HG02870 (cell line): Measurements from ENCODE around the gene ZFPL1.

ENCODE experiments used
- ATAC-seq: cut with Tn5 transposase; IDR thresholded peaks from one replicate; pipeline ENCODE4 v1.9.1; 2021; ENCODE audit warnings: mild to moderate bottlenecking, moderate library complexity; ENCODE audit not compliant: unreplicated experiment

Gene ZFPL1

DNA sequence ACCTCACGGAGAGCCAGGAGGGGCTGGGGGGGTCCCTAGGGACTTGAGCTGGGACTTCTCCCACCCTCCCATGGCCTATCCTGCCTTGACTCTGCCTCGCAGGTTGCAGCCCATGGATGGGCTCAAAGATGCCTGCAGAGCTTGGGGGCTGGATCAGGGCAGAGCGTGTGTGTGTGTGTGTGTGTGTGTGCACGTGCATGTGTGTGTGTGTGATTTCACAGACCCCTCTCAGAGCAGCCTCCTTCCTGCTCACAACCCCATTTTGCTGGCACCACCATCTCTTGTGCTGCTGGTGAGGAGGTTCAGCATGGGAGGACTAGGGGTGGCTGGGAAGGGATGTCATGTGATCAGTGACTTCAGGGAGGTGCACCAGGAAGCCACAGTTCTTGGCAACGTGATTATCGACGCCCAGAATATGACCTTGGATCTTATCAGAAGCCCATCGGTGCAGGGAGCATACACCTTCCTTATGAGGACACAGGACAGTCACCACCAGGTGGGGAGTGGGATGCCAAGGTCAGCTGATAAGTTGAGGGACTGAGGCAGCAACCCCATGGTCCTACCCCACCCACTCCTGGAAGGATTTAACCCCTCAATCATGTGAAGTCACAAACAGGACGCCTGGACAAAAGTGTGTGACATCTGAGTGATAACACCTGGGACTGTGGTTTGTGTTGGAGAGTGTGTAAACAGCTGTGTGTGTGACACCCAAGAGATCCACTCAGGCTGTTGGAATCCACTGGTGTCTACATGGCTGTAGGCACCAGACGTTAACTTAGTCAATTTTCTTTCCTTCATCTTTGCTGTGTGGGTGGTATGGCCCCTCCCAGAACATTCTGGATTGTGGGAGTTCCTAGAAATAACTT is 23.8 kb upstream of the ZFPL1 start:
- ATAC-seq = no peak

GRCh38 chr11:65060913-65061408 is 23.1 kb upstream of the ZFPL1 start:
- no peak for ATAC-seq

- ATAC-seq = no peak
These were observed 20.5 kb upstream of the ZFPL1 start for GRCh38 chr11:65063532-65063931.

DNA sequence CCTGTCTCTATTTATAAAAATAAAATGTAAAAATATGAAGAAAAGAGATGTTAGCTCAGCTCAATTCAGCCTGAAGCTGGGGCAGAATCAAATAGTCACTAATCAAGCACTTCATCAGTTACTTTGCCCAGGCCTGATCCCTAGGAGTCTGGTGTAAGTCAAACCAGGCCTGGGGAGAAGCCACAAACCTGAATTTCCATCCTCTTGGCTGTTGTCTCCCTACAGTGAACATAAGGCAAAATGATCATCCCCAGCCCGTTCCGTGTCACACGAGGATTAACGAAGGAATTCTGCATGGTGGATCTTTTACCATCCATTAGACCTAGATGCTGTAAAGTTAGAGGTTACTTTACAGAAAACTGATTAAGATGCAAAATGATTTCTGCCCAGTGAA is 19.2 kb upstream of the ZFPL1 start:
- ATAC-seq = no peak

DNA sequence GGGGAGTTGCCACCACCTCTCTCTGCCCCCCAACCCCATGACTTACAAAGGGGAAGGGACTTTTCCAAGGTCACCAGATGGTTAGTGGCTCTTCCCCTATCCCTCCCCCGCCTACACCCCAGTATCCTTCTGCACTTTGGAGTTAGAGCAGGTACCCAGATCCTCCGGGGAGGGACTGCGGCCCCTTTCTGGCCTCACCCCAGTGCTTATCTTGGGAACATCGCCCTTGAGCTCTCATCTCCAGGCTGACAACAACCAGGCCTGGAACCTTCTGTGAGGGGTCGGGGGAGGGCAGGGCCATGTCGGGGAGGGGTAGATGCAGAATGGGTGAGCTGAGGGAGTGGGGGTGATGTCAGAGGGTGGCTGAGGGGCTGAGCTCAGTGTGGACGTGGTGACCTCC is 18.2 kb upstream of the ZFPL1 start:
- no peak for ATAC-seq

GRCh38 chr11:65066315-65066714 is 17.7 kb upstream of the ZFPL1 start:
- ATAC-seq = no peak

- ATAC-seq = no peak
These were observed 17.2 kb upstream of the ZFPL1 start for GRCh38 chr11:65066805-65067291.

DNA sequence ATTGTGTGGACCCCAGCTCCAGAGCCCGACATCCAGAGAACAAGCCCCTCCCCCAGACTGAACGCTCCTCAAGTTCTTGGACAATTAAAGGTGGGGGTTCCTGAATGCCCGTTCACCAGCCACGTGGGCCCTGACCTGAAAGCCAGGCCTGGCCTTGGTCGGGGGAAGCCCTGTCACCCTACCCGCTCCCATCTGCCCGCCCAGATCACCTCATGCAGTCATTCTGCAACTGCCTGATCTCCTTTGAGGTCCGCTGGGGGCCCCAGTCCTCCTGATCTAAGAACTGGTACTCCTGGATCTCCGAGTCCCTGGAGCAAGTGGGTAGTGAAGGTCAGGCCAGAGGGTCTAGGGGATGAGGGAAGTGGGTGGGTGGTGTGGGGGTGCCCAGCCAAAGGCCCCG is 16.6 kb upstream of the ZFPL1 start:
- no peak for ATAC-seq

DNA sequence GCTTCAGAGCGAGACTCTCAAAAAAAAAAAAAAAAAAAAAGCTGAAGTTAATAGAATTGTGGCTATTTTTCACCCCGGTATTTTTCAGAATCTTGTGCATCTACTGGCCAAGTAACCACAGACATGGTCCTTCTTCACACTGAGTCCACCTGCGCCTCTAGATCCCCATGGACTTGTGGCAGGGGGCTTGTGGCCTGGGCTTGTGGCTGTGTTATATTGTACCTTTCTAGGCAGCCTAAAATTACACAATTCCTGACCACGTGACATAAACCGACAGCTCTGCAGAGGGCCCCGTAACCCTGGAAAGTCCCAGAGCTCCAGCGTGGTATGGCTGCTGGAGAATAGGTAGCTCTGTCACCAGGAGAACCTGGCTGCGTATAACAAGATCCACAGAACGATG is 14.8 kb upstream of the ZFPL1 start:
- no peak for ATAC-seq

DNA sequence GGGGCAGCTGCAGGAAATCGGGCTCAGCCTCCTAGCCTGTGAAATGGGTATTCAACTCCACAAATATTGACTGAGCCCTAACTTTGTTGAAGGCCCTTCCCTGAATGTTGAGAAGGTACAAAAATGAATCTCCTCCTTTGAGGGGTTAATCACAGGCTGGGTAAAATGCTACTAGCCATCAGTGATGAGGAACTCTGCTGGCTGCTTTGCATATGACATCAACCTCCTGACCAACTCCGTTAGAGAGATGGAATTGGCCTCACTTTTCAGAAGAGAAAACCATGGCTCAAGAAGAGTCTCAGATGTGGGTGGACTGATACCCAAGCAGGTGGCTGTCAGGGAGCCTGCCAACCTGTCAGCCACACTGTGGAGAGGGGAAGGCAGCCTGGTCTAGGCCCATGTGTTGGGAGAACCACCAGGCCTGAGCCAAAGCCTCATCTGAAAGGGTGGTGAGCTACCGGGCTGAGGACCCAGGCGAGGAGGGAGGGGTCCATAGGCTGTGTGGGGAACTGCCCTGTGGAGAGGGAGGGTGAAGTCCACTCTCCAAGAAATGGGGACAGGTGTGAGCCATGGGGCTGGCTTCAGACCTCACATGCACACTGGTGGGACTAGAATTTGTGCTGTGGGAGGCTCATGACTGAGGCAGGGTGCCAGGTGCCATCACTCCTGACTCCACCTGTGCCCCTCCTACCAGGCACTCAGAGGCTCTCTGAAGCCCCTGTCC is 12.0 kb upstream of the ZFPL1 start:
- no peak for ATAC-seq

DNA sequence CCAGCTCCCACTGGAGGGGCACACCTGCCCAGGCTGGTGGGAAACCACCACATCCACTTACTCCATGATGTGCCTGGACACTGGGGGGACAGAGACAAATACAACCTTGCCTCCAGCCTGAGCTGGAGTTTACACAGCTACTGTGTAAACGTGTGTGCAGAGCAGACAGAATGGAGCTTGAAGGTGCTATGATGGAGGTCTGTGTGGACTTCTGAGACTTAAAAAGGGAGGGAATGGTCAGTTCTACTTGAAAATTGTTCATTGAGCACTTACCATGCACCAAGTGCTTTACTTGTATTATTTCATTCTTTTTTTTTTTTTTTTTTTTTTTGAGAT is 11.4 kb upstream of the ZFPL1 start:
- ATAC-seq = no peak

DNA sequence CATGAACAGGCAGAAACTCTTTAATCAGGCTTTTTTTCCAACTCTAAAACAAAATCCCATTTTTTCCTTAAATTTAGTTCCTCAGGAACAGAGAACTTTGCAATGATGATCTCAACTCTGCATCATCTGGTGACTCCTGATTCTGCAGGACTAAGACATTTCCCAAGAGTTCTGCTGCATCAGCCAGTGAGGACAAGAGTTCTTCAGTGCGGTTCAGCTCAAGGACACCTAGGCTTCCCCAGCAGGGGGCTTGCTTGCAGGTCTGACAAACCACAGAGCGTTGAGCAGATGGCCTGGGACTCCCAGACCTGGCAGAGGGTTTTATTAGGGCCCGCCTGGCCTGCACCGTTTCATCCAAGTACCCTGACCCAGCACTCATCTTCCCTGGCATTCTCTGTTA is 6.6 kb upstream of the ZFPL1 start:
- no peak for ATAC-seq

GRCh38 chr11:65078151-65078550 is 5.9 kb upstream of the ZFPL1 start:
- ATAC-seq = no peak

- ATAC-seq = no peak
These were observed 5.2 kb upstream of the ZFPL1 start for GRCh38 chr11:65078786-65079342.

GRCh38 chr11:65083134-65083833 is 738 bp upstream of the ZFPL1 start:
- ATAC-seq = no peak

- no peak for ATAC-seq
These were observed 765 bp downstream of the ZFPL1 start for GRCh38 chr11:65084598-65085375.

- ATAC-seq = no peak
These were observed 1.4 kb downstream of the ZFPL1 start for GRCh38 chr11:65085446-65085845.

DNA sequence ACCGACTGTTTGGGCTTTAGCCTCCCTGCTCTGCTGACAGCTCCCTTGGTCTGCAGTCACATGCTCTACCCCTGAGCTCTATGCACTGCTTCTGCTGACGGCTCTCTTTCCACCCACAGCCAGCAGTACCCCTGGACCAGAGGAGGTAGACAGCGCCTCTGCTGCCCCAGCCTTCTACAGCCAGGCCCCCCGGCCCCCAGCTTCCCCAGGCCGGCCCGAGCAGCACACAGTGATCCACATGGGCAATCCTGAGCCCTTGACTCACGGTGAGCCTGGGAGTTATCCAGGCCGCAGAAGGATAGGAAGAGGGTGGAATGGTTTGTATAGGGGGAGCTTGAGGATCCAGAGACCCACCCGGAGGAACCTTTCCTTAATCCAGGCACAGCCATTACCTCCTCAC is 2.8 kb downstream of the ZFPL1 start:
- no peak for ATAC-seq

GRCh38 chr11:65087216-65087615 is 3.2 kb downstream of the ZFPL1 start:
- ATAC-seq = no peak

DNA sequence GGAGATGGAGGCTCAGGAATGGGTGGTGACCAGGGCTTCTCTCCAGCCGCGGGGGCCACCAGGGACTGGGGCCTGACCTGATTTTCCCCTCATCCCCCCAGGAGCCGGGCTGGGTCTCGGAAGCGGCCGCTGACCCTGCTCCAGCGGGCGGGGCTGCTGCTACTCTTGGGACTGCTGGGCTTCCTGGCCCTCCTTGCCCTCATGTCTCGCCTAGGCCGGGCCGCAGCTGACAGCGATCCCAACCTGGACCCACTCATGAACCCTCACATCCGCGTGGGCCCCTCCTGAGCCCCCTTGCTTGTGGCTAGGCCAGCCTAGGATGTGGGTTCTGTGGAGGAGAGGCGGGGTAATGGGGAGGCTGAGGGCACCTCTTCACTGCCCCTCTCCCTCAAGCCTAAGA is 3.8 kb downstream of the ZFPL1 start:
- ATAC-seq = no peak
